C4-2B (cell line): ENCODE data around the gene CORIN.
"Not testable (repeated sequence)": the region's sequence is repeated elsewhere in the genome, so short reads cannot be mapped to it uniquely, and the experiment has no call there.

Experiments used
- H3K27ac ChIP-seq: fragments of 450-650 bp; 2 replicates; pipeline ENCODE4 v1.5.1; 2017
- CTCF ChIP-seq: fragments of 450-650 bp; conservative IDR thresholded peaks from 2 replicates; pipeline ENCODE4 v1.5.1; 2017; ENCODE audit warnings: mild to moderate bottlenecking
- ZFX ChIP-seq: fragments of 450-650 bp; IDR thresholded peaks from 2 replicates; pipeline ENCODE4 v1.6.1; 2017

Gene CORIN

GRCh38 chr4:47774079-47774478 is 63.8 kb downstream of the CORIN start:
- TF ChIP-seq ZFX (no peak), CTCF (no peak)

GRCh38 chr4:47771020-47771419 is 66.8 kb downstream of the CORIN start:
- no peak for TF ChIP-seq CTCF
- no peak for TF ChIP-seq ZFX
- no peak overlapping the region for H3K27ac ChIP-seq

More at GRCh38 chr4:47774079-47774478, 63.8 kb downstream of the CORIN start:
- no peak overlapping the region for H3K27ac ChIP-seq

- H3K27ac ChIP-seq = not testable (repeated sequence)
These were observed 69.9 kb downstream of the CORIN start for GRCh38 chr4:47767956-47768355.

- TF ChIP-seq ZFX = no peak
- no peak for TF ChIP-seq CTCF
- H3K27ac ChIP-seq = no peak overlapping the region
These were observed 74.6 kb downstream of the CORIN start for GRCh38 chr4:47763279-47763678.

- no peak for TF ChIP-seq CTCF
- TF ChIP-seq ZFX = no peak
These were observed 75.2 kb downstream of the CORIN start for GRCh38 chr4:47762376-47763266.

GRCh38 chr4:47753316-47753715 is 84.6 kb downstream of the CORIN start:
- not testable (repeated sequence) for H3K27ac ChIP-seq

More at GRCh38 chr4:47762376-47763266, 75.2 kb downstream of the CORIN start:
- no peak overlapping the region for H3K27ac ChIP-seq

- TF ChIP-seq CTCF = no peak
- no peak for TF ChIP-seq ZFX
- H3K27ac ChIP-seq = no peak overlapping the region
These were observed 85.7 kb downstream of the CORIN start for GRCh38 chr4:47752214-47752613.

- TF ChIP-seq CTCF (no peak), ZFX (no peak)
- H3K27ac ChIP-seq = no peak overlapping the region
These were observed 87.1 kb downstream of the CORIN start for GRCh38 chr4:47750788-47751187.
